Hepatic stellate cell (primary cell): ENCODE measurements around the gene VASN.

Source experiments
- DNase-seq: peaks from one replicate; pipeline ENCODE4 v3.0.0; 2011; ENCODE audit warnings: low spot score

The VASN gene

GRCh38 chr16:4354512-4355409 is 16.9 kb upstream of the VASN start:
- no peak for DNase-seq

DNA sequence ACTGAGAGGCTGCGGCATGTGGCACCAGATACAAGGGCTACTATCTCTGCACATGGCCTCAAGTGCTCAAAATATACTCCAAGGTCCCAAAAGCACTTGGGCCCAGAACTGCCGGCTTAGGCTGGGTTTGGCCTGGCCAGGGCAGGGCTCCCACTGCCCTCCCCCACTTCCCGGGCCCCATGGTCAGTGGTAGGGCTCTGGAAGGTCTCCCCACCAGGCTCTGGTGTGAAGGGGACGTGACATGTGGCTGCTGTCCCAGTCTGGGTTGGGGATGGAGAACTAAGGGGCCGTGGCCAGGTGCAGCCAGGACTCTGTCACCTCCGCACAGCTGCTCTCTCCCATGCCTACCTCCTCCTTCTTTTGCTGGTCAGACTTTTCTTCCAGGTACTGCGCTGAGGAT is 14.8 kb upstream of the VASN start:
- DNase-seq: no peak

- DNase-seq: no peak
Observed at GRCh38 chr16:4358236-4358635, 13.4 kb upstream of the VASN start.

DNA sequence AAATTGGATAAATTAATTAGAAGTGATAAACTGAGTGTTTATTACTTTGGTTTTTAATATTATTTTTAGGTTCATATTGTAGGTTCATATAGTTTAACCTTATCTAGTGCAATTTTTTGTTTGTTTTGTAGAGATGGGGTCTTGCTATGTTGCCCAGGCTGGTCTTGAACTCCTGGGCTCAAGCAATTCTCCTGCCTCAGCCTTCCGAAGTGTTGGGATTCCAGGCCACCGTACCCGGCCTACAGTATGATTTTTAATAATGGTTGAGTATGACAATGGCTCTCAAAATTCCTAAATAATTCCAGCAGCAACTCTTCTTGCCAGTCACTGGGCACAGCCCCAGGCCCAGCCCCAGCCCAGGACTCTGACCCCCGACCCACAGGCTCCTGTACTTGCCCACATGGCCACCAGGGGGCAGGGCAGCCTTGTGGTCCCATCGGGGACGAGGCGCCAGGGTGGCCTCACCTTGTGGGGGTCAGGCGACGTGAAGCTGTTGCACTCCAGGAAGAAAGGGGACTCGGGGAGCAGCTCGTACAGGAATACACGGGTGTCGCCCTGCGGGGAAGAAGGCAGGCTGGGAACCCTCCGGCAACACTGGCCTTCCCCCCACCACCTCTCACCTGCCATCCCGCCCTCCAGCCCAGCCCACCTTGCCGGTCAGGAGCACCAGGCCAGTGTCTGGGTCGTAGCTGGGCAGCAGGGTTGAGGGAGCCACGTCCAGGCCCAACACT is 12.7 kb upstream of the VASN start:
- DNase-seq: no peak

DNA sequence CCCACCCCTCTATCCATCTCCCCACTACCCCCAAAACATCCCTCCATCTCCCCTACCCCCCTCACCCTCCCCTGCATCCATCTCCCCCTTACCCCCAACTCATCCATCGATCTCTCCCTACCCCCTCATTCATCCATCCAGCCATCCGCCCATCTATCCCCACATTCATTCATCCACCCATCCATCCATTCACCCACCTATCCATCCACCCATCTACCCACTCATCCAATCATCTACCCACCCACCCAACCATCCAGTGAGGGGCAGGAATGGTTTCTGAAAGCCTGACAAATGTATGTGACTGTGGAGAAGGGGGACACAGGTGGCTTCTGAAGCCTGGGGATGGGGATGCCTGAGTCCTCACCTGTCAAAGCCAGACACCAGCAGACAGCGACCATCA is 11.7 kb upstream of the VASN start:
- no peak for DNase-seq

- DNase-seq: no peak
Observed at GRCh38 chr16:4360538-4361021, 11.1 kb upstream of the VASN start.

DNA sequence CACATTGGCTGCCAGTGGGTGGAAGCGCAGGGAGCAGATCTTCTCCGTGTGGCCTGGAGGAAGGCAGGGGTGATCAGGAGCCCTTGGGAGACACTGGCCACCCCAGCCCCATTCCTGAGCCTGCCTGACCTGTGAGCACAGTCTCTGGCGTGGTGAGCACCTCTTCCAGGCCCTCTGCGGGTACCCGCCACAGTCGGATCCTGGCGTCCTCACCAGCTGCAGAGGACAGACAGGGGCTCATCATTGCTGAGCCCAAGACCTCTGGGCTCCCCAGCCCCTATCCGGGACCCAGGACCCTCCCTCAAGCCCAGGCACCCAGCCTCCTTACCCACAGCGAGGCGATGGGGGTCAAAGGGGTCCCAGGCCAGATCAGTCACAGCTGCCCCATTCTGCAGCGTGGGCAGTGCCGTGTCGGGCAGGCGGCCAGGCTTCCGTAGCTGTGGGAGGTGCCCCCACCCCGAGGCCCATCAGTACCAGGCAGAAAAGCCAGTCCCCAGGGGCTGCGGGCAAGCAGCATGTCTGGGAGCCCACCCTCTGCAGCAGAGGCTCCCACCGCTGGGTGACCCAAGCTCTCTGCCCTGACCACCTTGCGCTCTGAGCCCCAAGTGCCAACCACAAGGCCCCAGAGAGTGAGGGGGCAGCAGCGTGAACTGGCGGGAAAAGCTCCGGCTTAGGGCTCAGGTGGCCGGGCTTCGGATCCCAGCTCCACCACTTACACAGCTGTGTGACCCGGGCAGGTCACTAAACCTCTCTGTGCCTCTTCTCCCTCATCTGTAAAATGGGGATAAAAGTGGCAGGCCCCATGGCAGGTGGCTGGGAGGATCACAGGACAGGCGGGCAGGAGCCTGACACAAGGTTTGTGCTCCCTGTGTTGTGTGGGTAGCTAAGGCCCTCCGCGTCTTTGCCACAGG is 10.4 kb upstream of the VASN start:
- DNase-seq: no peak

DNA sequence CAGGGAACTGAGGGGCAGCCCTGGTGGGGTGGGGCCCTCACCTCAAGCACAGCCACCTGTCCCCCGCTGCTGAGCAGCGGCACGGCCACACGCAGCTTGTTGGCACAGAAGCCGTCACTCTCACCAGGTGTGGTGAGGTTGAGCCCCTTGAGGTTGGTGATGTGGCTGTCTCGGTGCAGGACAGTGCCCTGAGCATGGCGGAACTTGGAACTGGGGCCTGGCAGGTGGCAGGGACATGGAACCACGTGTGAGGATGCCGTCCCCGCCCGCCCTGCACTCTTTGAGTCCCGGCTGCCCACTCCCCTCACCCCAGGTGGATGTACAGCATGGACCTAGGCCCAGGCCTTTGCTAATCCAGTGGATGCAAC is 9.7 kb upstream of the VASN start:
- DNase-seq: no peak

GRCh38 chr16:4362476-4363135 is 9.0 kb upstream of the VASN start:
- DNase-seq: no peak

GRCh38 chr16:4364196-4365013 is 7.2 kb upstream of the VASN start:
- DNase-seq: no peak

GRCh38 chr16:4365014-4365406 is 6.6 kb upstream of the VASN start:
- DNase-seq: no peak

DNA sequence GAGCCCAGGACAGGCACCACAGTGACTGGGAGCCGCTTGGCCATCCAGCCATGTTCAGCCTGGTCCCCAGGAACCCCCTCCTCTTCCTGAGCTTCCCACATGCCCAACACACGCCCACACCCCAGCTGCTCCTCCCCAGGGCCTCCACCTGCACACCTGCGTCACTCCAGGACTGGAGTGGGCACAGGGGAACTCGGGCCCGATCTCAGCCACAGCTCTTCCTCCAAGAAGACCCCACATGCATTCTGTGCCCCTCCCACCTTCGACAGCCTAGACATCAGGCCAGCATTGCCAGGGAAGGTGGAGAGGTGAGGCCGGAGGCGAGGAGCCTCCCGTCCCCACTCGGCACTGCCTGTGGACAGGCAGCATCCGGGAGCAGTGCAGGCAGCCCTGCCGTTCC is 6.0 kb upstream of the VASN start:
- no peak for DNase-seq

DNA sequence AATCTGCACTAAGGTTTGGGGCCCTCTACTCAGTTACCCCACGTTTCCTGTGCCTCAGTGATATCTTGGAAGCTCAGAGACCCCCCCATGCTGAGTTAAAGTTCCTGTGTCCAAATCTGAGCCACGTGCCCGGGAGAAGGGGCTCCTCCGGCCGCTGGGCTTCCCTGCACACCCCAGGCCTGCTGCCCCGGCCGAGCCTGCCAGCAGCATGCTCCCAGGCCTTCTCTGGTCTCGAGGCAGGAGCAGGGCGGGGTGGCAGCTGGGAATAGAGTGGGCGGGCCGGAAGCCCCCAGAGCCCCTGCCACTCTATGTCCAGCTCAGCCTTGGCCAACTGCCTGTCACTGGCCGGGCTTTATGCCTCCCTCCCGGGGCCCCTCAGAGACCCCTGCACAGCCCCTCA is 5.6 kb upstream of the VASN start:
- DNase-seq: no peak

- DNase-seq: no peak
Observed at GRCh38 chr16:4367393-4367856, 4.2 kb upstream of the VASN start.

DNA sequence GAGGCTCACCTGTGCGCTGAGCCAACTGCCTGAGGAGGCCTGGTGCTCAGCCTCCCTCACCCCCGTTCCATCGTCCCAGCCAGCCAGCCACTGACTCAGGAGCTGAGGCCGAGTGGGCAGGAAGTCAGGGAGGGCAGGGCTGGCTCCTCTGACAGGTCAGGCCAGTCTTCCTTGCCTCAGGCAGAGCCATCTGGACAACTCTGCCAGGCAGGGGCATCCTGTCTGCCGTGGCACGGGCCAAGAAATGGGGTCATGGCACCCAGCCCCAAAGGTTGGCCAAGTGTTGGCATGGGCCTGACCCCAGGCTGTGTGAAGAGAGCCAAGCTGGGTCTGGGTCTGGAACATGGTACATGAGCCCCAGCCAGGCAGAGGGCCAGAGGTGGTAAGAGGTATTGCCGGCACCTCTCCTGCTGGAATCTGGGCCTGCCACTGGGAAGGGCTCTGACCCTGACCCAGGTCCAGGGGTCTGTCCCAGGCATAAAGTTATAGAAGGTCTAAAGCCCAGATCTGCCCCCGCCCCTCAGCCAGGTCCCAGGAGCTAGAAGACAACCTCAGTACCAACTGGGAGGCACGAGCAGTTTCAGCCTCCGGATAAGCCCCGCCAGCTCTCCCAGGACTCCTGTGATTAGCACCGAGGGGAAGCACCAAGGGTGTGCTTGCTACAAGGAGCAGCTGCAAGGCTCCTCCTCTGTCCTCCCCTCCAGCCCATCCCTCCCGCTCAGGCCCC is 2.5 kb upstream of the VASN start:
- DNase-seq: peak; percentile 63

DNA sequence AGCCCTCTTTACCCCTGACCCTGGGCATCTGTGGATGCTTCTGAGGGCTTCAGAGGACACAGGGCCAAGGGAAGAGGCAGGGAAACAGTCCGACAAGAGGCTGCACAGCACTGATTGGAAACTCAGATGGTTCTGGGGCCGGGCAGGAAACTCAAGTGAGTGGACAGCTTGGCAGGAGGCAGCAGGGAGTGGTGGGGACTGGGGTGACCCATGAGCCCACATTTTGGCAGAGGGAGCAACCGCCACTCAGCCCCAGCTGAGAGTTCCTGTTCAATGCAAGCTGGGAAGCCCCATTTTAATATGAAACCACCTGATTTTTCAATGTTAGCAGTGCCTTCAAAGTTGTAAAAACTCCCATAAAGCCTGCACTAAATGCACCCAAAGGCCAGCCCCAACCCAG is 1.5 kb upstream of the VASN start:
- no peak for DNase-seq

- peak; percentile 96 for DNase-seq
Observed at GRCh38 chr16:4370570-4371356, 885 bp upstream of the VASN start.

- no peak for DNase-seq
Observed at GRCh38 chr16:4372001-4372577, 441 bp downstream of the VASN start.
